Raji (cell line): ENCODE results near the gene PLD1.

Source experiments
- POLR2A ChIP-seq: IDR thresholded peaks from 2 replicates; pipeline ENCODE4 v1.6.1; 2011; ENCODE audit warnings: low read depth, low read length, control low read depth; ENCODE audit not compliant: insufficient read depth

PLD1 gene

GRCh38 chr3:171809861-171810628 is at the start of gene PLD1:
Gene PLD1, minus strand, starts transcription at chr3:171810483. Its CDS starts 72,432 bp downstream, at chr3:171738051.
- TF ChIP-seq POLR2A, result no peak

- TF ChIP-seq POLR2A, result no peak
These were observed 44.5 kb upstream of the PLD1 start for GRCh38 chr3:171854649-171855305.

- TF ChIP-seq POLR2A, result no peak
These were observed 41.4 kb upstream of the PLD1 start for GRCh38 chr3:171851660-171852058.

DNA sequence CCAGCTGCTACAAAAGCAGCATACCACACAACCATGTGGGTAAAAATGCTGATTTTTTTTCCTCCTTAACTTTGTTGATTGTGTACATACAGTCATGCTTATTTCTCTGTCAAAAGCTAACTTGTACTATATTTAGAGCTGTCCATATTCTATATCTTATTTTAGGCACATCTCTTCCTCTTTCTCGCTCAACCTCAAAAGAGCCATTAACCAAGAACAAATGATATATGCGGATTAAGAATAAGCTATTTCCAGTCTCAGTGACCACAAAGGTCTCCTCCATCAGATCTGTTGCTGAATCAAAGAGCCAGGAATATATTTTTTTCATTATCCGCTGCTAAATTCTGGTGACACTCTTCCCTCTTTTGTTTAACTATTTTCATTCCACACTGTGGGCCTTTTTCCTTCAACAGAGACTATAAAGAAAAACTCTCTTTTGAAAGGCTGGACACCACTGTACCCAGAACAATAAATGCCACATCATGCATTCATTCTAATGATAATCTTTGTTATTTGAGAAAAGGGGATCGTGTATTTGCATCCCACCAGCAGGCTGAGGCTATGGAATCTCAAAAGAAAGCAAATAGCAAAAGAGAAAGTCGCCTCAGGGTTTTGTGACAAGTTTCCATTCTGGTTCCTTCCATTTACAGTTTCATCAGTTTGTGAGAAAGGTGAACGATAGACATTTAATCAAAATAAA is 40.8 kb upstream of the PLD1 start:
- no peak for TF ChIP-seq POLR2A

GRCh38 chr3:171850320-171850959 is 40.2 kb upstream of the PLD1 start:
- TF ChIP-seq POLR2A, result no peak

DNA sequence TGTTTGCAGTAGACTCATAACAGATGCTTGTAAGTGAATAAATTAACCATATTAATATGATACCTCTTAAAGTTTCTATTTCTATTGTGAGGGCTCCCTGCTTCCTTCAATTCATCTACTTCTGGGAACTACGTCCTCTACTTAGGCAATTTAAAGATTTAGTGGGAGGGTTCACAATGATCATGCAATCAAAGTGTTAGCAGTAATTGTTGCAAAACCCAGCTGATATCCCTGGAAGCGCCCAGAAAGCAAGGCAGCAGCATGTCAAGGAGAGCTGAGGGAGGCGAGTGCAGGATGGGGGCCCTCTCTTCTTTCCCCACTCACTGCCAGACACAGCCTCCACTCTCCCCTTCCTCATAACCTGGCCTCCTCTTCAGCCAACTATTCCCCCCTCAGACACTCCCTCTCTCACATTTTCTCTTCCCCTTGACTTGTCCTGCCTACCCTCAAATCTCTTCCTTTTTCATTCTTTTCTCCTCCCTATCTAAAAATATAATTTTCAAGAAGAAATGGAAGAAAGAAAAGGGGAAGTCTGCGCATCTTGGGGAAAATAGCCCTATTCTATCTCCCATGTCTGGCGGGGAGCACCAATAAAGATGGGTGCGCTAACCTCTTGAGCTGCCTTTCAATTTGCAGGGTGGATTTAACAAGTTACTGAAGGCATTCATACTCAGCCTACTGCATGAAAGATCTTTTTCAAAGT is 39.5 kb upstream of the PLD1 start:
- no peak for TF ChIP-seq POLR2A

DNA sequence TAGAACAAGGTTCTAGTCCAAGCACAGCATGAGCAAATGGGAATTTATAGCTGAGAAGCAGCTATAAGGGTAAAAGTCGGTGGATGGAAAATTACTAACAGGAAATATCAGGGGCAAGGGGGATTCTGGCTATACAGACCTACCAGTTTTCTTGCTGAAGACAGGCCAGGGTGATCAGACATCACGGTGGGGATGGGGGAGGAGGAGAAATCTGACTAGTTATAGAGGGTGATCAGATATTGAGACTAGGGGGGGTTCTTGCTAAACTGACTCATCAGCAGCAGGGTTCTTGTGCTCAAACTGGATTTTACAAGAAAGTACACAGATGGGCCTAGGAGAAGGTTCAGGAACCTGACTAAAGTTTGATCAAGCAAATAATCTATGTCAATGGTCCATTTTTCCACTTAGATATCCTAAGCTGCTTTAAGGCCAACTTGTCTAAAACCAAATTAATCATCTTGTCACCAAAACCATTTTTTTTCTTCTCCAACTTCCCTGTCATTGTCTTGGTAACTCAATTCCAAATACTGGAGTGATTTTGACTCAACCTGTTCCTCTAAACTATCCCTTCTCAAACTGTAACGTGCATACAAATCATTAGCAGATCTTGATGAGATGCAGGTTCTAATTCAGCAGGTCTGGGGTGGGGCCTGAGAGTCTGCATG is 37.4 kb upstream of the PLD1 start:
- no peak for TF ChIP-seq POLR2A

DNA sequence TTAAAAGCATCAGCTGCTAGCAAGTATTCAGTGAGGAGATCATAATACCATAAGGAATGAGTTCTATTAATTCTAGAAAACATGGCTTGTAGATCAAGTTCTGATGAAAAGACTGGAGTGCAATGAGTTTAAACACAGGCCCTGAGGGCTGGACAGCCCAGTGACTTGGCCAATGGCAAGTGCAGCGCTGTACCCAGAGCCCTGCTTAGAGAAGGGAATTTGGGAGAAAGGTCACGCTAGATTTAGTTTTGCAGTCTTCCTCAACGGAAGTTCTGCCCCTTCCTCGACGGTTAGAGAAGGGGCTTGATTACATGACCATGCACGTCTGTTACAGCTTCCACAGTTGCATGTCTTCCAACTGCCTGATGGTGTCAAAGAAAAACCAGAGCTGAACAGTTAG is 36.9 kb upstream of the PLD1 start:
- TF ChIP-seq POLR2A, result no peak

GRCh38 chr3:171846597-171846996 is 36.3 kb upstream of the PLD1 start:
- no peak for TF ChIP-seq POLR2A

DNA sequence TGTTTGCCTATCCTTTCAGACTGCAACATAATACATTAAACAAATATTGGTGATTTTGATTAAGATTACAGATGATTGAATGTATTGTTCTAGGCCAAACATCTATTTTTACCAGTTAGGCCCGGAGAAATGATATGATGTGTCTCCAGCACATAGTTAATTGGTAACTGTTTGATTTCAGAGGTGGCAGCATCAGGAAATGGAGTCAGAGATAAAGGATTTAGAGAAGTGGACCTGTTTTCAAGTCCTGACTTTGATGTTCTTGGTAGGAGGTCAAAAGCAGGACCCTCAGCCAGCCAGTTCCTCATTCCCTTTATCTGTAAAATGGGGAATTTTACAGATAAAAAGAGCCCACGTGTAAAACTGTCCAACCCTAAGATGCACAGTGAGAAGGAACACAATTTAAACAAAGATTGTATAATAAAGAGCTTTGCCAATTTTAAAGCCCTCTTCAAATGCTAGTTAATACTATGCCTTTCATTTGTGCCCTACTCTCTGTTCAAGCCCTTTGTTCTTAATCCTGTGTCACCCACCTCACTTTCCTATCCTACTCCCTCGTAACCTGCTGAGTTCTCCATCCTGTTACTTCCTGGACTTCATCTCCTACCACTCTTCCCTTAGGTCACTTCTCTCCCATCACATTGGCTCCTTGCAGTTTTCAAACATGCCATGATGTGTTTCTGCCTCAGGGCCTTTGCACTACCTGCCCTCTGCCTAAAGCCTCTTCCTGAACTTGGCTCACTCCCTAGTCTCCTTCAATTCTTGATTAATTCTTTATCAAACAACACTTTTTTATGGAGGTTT is 35.4 kb upstream of the PLD1 start:
- no peak for TF ChIP-seq POLR2A

DNA sequence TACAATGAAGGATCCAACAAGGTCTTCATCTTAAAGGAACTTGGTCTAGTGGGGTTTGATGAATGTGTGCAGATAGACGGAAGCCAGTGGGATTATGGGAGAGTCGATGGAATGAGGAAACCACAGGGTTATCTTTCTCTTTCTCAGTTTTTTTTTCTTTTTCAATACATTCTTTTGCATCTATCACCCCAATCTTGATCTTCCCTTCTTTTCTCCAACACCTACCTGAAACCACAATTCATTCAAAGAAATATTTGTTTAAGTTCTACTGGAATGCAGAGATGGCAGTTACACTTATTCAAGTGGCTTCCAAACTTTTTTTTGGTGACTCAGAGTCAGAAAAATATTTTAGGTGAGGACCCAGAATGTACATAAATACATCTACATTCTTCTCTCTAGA is 34.6 kb upstream of the PLD1 start:
- no peak for TF ChIP-seq POLR2A

GRCh38 chr3:171842864-171843518 is 32.7 kb upstream of the PLD1 start, which contains the start of gene TMEM212:
Gene TMEM212, plus strand, starts transcription at chr3:171843349. Its CDS starts 35 bp downstream, at chr3:171843384.
- no peak for TF ChIP-seq POLR2A

- no peak for TF ChIP-seq POLR2A
These were observed 31.3 kb upstream of the PLD1 start for GRCh38 chr3:171841620-171842000.
